Adrenal gland (tissue), 5 donors: ENCODE measurements around the gene ITPKB.

Experiments used
- CTCF ChIP-seq, 6 experiments: fragments of 450-650 bp in 4 of 6; fragments of 200-600 bp in 2 of 6; sonication (generic) in 1 of 6; IDR thresholded peaks; 1 replicate in 5 of 6; 2 replicates in 1 of 6; pipeline versions ENCODE4 v1.5.1 to v1.8.0; 2016 to 2021; ENCODE audit warnings: antibody characterized with exemption in 6 of 6, mild to moderate bottlenecking in 2 of 6, moderate library complexity in 1 of 6
- POLR2A ChIP-seq, 2 donors: fragments of 450-650 bp; IDR thresholded peaks; one replicate each; pipeline ENCODE4 v1.6.1; 2017; ENCODE audit warnings: antibody characterized with exemption in 2 of 2, mild to moderate bottlenecking in 2 of 2, moderate library complexity in 1 of 2
- donor health status: DM: no; HTN: no; CAD: no.

GRCh38 chr1:226678701-226679100 lies 60.4 kb downstream of the ITPKB start:
- TF ChIP-seq POLR2A (IDR thresholded peaks at IDR 0.05) (no peak), CTCF (IDR thresholded peaks at IDR 0.05) (no peak)
